Measurements from ENCODE around the gene IPO5. TPM values are rescaled to one million over a fixed set of nuclear protein-coding genes. Genes with fewer than 3 reads are reported as not detected.

Gene IPO5
- total RNA-seq, 1 experiment from 2014 or later = 342 TPM

- H3K79me1 ChIP-seq (ENCODE audit: insufficient read depth, low read depth, low read length, poor library complexity, severe bottlenecking) = no peaks in the 10 kb centered on the region
- H3K27ac Mint-ChIP-seq = peak overlapping the region in 1 of 3 experiments; percentile 69; a peak in 1 of 7 replicates
- peaks cover 8% of the 10 kb centered on the region; the same call in 1 of the 2 replicates for H3K4me1 ChIP-seq (ENCODE audit: insufficient read depth, low read length)
- peaks cover 13 to 21% of the 10 kb centered on the region in 2 experiments for H3K4me1 Mint-ChIP-seq
- H3K4me3 Mint-ChIP-seq = no peak overlapping the region
- H2AK5ac ChIP-seq (ENCODE audit: insufficient read length, low read length) = no peak overlapping the region
- H2BK20ac ChIP-seq (ENCODE audit: low read depth, low read length, poor library complexity, severe bottlenecking) = no peak overlapping the region
- no peaks in the 10 kb centered on the region for H3K9me3 ChIP-seq (ENCODE audit: control insufficient read depth, low read depth, low read length)
- no peak overlapping the region for H2BK120ac ChIP-seq (ENCODE audit: low read depth, low read length, poor library complexity, severe bottlenecking)
- DNase-seq = no peak
- H3K27me3 Mint-ChIP-seq (ENCODE audit: low read depth) = no peaks in the 10 kb centered on the region
- no peaks in the 10 kb centered on the region for H3K79me2 ChIP-seq (ENCODE audit: insufficient read depth, low read length)
- H3K18ac ChIP-seq (ENCODE audit: insufficient read length, low read depth, low read length) = no peak overlapping the region
- H2BK15ac ChIP-seq (ENCODE audit: low read depth, low read length) = no peak overlapping the region
- H3K4ac ChIP-seq (ENCODE audit: low read depth, low read length) = no peak overlapping the region
- no peak overlapping the region for H3K4me2 ChIP-seq (ENCODE audit: insufficient read depth, insufficient read length, low read length)
- no peak overlapping the region for H3K56ac ChIP-seq (ENCODE audit: insufficient read length, low read depth, low read length)
- no peaks in the 10 kb centered on the region for H3K27me3 ChIP-seq (ENCODE audit: insufficient read depth, low read length)
- peaks cover 11 to 32% (median 30%) of the 10 kb centered on the region in 3 experiments; a peak in 6 of 7 replicates for H3K36me3 Mint-ChIP-seq (ENCODE audit: insufficient read depth in 1 of 3, low read depth in 3 of 3)
- no peak overlapping the region for H3K23ac ChIP-seq (ENCODE audit: insufficient read length, low read depth, low read length)
- H3K9me3 Mint-ChIP-seq = no peaks in the 10 kb centered on the region
- no peak overlapping the region for H3K9ac ChIP-seq (ENCODE audit: extremely low read depth, insufficient read length, low read length)
- no peaks in the 10 kb centered on the region for H3K23me2 ChIP-seq (ENCODE audit: insufficient read length, low read depth, low read length, poor library complexity, severe bottlenecking)
- H4K5ac ChIP-seq (ENCODE audit: insufficient read length, low read depth, low read length) = no peak overlapping the region
- H2BK5ac ChIP-seq (ENCODE audit: insufficient read length, low read length) = no peak overlapping the region
- H4K91ac ChIP-seq (ENCODE audit: insufficient read length, low read depth, low read length) = no peak overlapping the region
- no peak overlapping the region for H3T11ph ChIP-seq (ENCODE audit: low read length)
- H4K8ac ChIP-seq (replicated peaks; ENCODE audit: insufficient read length, low read depth, low read length) = no peak overlapping the region
- H3K14ac ChIP-seq (ENCODE audit: insufficient read depth, low read length) = no peak overlapping the region
- TF ChIP-seq, protein P1, sequence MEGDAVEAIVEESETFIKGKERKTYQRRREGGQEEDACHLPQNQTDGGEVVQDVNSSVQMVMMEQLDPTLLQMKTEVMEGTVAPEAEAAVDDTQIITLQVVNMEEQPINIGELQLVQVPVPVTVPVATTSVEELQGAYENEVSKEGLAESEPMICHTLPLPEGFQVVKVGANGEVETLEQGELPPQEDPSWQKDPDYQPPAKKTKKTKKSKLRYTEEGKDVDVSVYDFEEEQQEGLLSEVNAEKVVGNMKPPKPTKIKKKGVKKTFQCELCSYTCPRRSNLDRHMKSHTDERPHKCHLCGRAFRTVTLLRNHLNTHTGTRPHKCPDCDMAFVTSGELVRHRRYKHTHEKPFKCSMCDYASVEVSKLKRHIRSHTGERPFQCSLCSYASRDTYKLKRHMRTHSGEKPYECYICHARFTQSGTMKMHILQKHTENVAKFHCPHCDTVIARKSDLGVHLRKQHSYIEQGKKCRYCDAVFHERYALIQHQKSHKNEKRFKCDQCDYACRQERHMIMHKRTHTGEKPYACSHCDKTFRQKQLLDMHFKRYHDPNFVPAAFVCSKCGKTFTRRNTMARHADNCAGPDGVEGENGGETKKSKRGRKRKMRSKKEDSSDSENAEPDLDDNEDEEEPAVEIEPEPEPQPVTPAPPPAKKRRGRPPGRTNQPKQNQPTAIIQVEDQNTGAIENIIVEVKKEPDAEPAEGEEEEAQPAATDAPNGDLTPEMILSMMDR (conservative IDR thresholded peaks at IDR 0.05) = no peak
- no peaks in the 10 kb centered on the region for H4K20me1 ChIP-seq (ENCODE audit: control insufficient read depth, insufficient read depth, insufficient read length)
- H3K27ac ChIP-seq (ENCODE audit: insufficient read length, low read depth, low read length) = no peak overlapping the region
- no peak overlapping the region for H2BK12ac ChIP-seq (ENCODE audit: insufficient read length, low read depth, low read length)
- WGBS (ENCODE audit: extremely low coverage, insufficient read length, low lambda C conversion rate) = no CpG with 5 or more reads among the region's 7 CpGs
- no peak overlapping the region for H2AFZ ChIP-seq (ENCODE audit: low read length)
Measured at GRCh38 chr13:98025480-98026025, 72.1 kb downstream of the IPO5 start.

Measured in H9 (cell line).